Calu3 (cell line): ENCODE results near the gene MT1B. TPM values are rescaled to one million over a fixed set of nuclear protein-coding genes. Genes with fewer than 3 reads are reported as not detected.
"Not testable (repeated sequence)": the region's sequence is repeated elsewhere in the genome, so short reads cannot be mapped to it uniquely, and the experiment has no call there.

Experiments
- BruUV-seq: library from RNA; stranded (reverse); fragments of 400-500 nt; replicated peaks from 2 replicates; lab custom pipeline; 2021; lab: Mats Ljungman, UMichigan
- CTCF ChIA-PET: fragments of 300-600 bp; sonication (Branson Sonifier 250); formaldehyde crosslinking; loops from one replicate; lab custom pipeline; 2022; ENCODE audit warnings: antibody characterized with exemption; lab: Charles Lee
- DNase-seq: peaks from one replicate; pipeline ENCODE4 v3.0.0; 2022
- H3K27ac Mint-ChIP-seq: one replicate; pipeline ENCODE4 v1.8.0; 2022; ENCODE audit warnings: mixed read lengths; ENCODE audit not compliant: unreplicated experiment
- H3K27me3 Mint-ChIP-seq: one replicate; pipeline ENCODE4 v1.8.0; 2022; ENCODE audit warnings: mixed read lengths; ENCODE audit not compliant: unreplicated experiment
- H3K36me3 Mint-ChIP-seq: one replicate; pipeline ENCODE4 v1.8.0; 2022; ENCODE audit warnings: mild to moderate bottlenecking, moderate library complexity, mixed read lengths; ENCODE audit not compliant: insufficient read depth, unreplicated experiment
- H3K4me1 Mint-ChIP-seq: one replicate; pipeline ENCODE4 v1.8.0; 2022; ENCODE audit warnings: mild to moderate bottlenecking, low read depth, mixed read lengths; ENCODE audit not compliant: unreplicated experiment
- H3K4me3 Mint-ChIP-seq: one replicate; pipeline ENCODE4 v1.8.0; 2022; ENCODE audit warnings: mild to moderate bottlenecking, low read depth, moderate library complexity, mixed read lengths; ENCODE audit not compliant: unreplicated experiment
- H3K9me3 Mint-ChIP-seq: one replicate; pipeline ENCODE4 v1.8.0; 2022; ENCODE audit warnings: low read depth, mixed read lengths; ENCODE audit not compliant: unreplicated experiment
- intact Hi-C: fragments of 100-400 bp; cut with micrococcal nuclease; formaldehyde crosslinking; loops from one replicate; pipeline ENCODE4 v1.10.0; 2022; ENCODE audit not compliant: unreplicated experiment
- total RNA-seq: library from RNA; stranded (reverse); gene quantifications from 2 replicates; pipeline ENCODE4 v1.2.3, GENCODE V29; 2022
- TF ChIP-seq, protein P1 (sequence below): fragments of 200-600 bp; IDR thresholded peaks from one replicate; pipeline ENCODE4 v1.8.0; 2022; ENCODE audit warnings: antibody characterized with exemption; ENCODE audit not compliant: unreplicated experiment

The MT1B gene
- total RNA-seq, 1 experiment from 2014 or later: not detected

DNA sequence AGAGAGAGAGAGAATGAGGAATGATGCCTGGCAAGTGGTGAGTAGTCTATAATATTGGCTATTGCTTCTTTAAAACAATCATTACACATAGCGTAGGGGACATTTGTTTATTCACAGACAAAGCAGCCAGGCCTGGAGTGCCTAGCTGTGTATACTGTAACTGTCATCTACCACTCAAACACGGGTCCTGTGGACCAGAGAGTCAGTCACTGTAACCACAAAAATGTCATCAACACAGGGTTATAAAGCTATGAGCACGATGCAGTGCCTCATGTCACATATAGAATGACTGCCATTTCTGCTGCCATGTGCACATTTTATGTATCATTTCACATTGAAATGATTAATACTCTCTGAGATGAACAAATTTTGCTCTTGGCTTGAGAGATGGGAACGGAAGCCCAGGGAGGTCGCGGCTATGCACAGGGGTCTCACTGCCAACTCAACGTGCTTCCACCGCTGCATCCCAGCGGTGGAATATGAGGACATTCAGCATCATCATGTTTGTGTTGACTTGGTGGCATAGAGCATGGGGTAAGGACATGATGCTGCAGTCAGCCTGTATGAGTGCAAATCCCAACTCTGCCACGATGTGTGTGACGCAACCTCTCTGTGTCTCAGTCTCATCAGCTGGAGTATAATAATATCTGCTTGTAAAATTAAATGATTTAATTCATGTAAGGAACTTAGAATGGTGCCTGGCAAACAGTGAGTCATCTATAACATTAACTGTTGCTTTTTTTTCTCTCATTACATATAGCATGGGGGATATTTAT, 21.3 kb downstream of the MT1B start:
- no peak overlapping the region for H3K27ac Mint-ChIP-seq
- TF ChIP-seq, protein P1, sequence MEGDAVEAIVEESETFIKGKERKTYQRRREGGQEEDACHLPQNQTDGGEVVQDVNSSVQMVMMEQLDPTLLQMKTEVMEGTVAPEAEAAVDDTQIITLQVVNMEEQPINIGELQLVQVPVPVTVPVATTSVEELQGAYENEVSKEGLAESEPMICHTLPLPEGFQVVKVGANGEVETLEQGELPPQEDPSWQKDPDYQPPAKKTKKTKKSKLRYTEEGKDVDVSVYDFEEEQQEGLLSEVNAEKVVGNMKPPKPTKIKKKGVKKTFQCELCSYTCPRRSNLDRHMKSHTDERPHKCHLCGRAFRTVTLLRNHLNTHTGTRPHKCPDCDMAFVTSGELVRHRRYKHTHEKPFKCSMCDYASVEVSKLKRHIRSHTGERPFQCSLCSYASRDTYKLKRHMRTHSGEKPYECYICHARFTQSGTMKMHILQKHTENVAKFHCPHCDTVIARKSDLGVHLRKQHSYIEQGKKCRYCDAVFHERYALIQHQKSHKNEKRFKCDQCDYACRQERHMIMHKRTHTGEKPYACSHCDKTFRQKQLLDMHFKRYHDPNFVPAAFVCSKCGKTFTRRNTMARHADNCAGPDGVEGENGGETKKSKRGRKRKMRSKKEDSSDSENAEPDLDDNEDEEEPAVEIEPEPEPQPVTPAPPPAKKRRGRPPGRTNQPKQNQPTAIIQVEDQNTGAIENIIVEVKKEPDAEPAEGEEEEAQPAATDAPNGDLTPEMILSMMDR: no peak
- no peaks in the 10 kb centered on the region for H3K4me1 Mint-ChIP-seq
- intact Hi-C loops: no loop called here
- DNase-seq: no peak
- H3K9me3 Mint-ChIP-seq: no peaks in the 10 kb centered on the region
- CTCF ChIA-PET: interaction anchor here (0.6 to 1.5 kb wide), 3 partner anchors 28 to 72 kb away, joined by 3 to 6 read pairs (median 4); no protein-coding TSS in a partner anchor
- no TSS peak for BruUV-seq
- no peaks in the 10 kb centered on the region for H3K36me3 Mint-ChIP-seq
- H3K4me3 Mint-ChIP-seq: no peak overlapping the region
- peaks cover 96% of the 10 kb centered on the region for H3K27me3 Mint-ChIP-seq

GRCh38 chr16:56673921-56674320, 22.2 kb downstream of the MT1B start:
- Mint-ChIP-seq H3K4me1 (no peaks in the 10 kb centered on the region), H3K36me3 (no peaks in the 10 kb centered on the region), H3K27me3 (peaks cover 86% of the 10 kb centered on the region), H3K4me3 (no peak overlapping the region), H3K9me3 (no peaks in the 10 kb centered on the region), H3K27ac (no peak overlapping the region)
- TF ChIP-seq, protein P1: no peak
- CTCF ChIA-PET: interaction anchor here (1.5 kb wide), 1 partner anchor 28 kb away, joined by 4 read pairs; no protein-coding TSS in a partner anchor
- intact Hi-C loops: loop anchor here (1.0 kb wide), 1 partner anchor 28 kb away; no protein-coding TSS in a partner anchor
- DNase-seq: no peak
- no TSS peak for BruUV-seq

- CTCF ChIA-PET: interaction anchor here (1.5 kb wide), 1 partner anchor 28 kb away, joined by 4 read pairs; no protein-coding TSS in a partner anchor
- intact Hi-C loops: loop anchor here (1.0 kb wide), 1 partner anchor 28 kb away; no protein-coding TSS in a partner anchor
- H3K4me3 Mint-ChIP-seq, DNase-seq, H3K27ac Mint-ChIP-seq, H3K36me3 Mint-ChIP-seq, BruUV-seq, H3K9me3 Mint-ChIP-seq, H3K4me1 Mint-ChIP-seq: not testable (repeated sequence)
- H3K27me3 Mint-ChIP-seq: peaks cover 80% of the 10 kb centered on the region
Observed at GRCh38 chr16:56674570-56674969, 22.9 kb downstream of the MT1B start.

DNA sequence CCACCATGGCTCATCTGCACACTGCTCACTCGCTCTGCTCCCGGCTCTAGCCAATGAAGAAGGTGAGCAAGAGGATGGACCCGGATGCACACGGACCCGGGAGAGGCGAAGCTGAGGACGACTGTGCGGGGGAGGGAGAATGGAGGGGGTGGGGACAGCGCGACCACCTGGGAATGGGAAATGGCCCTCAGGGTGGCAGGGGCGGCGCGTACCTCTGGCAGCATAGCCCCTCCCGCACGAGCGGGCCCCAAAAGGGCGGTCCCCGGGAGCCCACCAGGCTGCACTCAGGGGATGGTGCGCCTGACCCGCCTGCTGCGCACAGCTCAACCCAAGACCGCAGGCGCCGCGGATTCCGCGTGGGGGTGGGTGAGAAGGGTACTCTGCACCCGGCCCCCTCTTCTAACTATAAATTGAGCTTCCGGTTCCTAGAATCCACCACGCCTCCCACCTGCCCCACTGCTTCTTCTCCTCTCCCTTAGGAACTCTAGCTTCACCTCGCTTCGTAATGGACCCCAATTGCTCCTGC, 24.1 kb downstream of the MT1B start:
- TF ChIP-seq, protein P1: no peak
- CTCF ChIA-PET: no interaction called here
- Mint-ChIP-seq H3K4me3 (no peak overlapping the region), H3K36me3 (no peaks in the 10 kb centered on the region), H3K27ac (no peak overlapping the region), H3K27me3 (peaks cover 68% of the 10 kb centered on the region), H3K4me1 (no peaks in the 10 kb centered on the region), H3K9me3 (no peaks in the 10 kb centered on the region)
- BruUV-seq: no TSS peak
- intact Hi-C loops: no loop called here
- DNase-seq: no peak
